ENCODE measurements around the gene CRB1.

DNA sequence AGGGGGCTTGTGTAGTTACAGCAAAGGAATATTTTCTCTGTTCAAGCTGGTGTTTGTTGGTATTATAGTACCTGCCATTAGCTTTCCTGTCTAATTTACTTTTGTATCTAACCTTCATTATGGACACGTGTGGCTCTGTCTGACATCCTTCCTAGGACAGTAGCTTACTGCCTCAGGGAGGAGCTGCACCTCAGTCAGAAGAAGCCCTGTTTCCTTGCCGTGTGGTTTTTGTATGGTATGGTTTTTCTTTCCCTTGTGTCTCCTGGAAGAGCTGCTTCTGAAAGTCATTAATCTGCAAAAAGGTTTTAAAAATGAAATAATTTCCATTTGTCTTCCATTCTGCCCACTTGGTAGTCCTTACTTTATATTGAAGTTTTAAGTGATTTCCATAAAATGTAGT lies 17.4 kb upstream of the CRB1 start:
- TF ChIP-seq, protein P1, sequence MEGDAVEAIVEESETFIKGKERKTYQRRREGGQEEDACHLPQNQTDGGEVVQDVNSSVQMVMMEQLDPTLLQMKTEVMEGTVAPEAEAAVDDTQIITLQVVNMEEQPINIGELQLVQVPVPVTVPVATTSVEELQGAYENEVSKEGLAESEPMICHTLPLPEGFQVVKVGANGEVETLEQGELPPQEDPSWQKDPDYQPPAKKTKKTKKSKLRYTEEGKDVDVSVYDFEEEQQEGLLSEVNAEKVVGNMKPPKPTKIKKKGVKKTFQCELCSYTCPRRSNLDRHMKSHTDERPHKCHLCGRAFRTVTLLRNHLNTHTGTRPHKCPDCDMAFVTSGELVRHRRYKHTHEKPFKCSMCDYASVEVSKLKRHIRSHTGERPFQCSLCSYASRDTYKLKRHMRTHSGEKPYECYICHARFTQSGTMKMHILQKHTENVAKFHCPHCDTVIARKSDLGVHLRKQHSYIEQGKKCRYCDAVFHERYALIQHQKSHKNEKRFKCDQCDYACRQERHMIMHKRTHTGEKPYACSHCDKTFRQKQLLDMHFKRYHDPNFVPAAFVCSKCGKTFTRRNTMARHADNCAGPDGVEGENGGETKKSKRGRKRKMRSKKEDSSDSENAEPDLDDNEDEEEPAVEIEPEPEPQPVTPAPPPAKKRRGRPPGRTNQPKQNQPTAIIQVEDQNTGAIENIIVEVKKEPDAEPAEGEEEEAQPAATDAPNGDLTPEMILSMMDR (conservative IDR thresholded peaks at IDR 0.05; ENCODE audit: low read length) = no peak
- no peak for TF ChIP-seq EZH2phosphoT487 (IDR thresholded peaks at IDR 0.05; ENCODE audit: borderline replicate concordance)

Data from Loucy (cell line).